HG02759 (cell line): ENCODE results near the gene D2HGDH.
"Not testable (repeated sequence)": the region's sequence is repeated elsewhere in the genome, so short reads cannot be mapped to it uniquely, and the experiment has no call there.

ENCODE experiments used
- ATAC-seq: cut with Tn5 transposase; IDR thresholded peaks from one replicate; pipeline ENCODE4 v1.9.1; 2021; ENCODE audit warnings: mild to moderate bottlenecking, moderate library complexity; ENCODE audit not compliant: unreplicated experiment

Gene D2HGDH

DNA sequence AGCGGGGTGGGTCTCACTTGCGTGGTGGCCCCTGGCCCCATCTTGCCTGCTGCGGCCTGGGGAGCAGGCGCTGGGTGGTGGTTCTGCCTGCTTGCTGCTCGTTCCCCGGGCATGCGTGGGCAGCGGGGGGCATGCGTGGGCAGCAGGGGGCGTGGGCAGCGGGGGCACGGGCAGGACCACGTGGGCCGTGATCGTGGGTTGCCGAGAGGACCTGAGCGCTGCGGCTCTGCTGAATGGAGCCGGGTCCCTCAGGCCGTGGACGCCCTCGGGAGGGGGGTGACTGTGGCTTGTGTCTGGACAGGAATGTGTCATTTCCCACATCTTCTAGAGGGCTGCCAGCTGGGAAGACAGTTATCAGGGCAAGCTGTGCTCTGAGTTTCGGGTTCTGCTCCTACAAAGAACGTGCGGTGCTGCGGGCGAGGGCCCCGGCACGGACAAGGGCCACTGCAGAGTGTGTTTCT, 33.9 kb downstream of the D2HGDH start:
- no peak for ATAC-seq

DNA sequence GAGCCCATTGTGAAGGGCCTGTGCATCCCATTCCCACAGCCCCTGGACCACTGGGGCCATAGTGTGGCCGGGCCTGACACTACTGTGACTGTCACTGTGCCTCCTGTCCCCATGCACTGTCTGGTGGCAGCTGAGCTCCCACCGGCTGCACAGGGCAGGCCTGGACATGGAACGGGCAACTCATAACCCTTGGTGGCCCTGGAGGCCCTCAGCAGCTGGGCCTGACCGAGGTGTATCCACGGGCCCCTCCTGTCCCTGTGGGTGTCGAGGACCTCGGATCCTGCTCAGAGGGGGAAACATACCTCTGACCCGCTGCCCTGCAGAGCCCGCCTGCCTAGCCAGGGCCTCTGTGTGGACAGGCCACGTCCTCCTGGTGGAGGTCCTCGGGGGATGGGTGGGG, 34.4 kb downstream of the D2HGDH start:
- ATAC-seq: no peak

DNA sequence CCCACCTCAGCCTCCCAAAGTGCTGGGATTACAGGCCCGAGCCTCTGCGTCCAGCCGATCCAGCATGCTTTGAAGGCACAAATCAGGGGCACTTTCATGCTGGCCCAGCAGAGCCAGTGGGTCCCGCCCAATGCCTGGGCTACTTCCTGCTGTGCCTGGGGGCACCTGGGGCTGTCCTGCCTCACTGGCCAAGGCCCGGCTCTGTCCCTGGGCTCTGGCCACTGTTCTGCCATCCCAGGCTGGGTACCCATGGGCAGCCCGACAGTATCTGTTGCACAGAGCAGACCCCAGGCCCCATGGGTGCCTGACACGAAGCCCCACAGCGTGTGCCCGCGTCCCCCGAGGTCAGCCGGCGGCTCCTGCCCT, 35.4 kb downstream of the D2HGDH start:
- ATAC-seq: no peak

DNA sequence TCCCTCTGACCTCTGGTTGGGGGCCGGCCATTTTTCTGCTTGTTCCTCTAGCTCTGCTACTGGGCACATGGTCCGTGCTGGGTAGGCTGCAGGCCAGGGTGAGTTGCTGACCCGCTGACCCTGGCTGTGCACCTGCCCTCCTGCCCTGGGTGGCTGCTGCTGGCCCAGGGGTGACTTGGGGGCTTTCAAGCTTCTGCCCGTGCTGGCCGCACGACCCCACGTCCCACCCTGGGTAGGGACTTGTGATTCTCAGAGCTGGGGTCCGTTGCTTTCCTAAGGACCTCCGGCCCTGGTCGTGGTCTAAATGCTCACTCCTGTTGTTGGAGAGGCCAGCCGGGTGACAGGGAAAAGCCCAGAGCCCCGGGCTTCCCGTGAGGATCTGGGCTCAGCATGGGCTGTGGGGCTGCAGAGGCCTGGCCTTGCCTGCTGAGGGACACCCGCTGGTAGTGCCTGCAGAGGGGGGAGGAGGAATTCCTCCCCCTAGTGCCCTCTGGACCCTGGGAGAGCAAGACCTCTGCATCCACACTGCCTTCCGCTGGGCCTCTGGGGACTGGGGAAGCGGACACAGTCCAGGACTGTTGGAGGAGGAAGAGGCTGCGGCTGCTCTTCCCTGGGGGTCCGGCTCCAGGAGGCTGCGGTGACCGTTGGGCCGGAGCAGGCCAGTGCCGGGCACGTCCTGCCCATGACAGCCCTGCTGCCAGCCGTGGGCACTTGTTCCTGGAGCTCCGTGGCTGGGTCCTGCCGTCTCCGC, 35.9 kb downstream of the D2HGDH start:
- no peak for ATAC-seq

DNA sequence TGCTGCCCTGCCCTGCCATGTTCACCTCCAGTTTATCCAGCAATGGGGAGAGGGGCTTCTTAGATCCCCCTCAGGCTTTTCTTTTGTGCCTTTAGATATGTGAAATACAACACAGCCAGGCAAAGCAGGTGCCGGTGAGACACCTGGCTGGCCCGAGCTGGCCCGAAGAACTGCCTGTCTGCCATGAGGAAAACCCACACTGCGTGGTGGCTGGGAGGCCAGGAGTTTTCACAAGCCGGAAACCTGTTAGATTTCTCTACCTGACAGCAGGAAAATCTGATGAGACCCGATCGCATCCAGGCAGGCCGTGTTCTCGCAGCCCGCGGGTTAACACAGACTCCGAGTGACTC, 36.5 kb downstream of the D2HGDH start:
- ATAC-seq: no peak

DNA sequence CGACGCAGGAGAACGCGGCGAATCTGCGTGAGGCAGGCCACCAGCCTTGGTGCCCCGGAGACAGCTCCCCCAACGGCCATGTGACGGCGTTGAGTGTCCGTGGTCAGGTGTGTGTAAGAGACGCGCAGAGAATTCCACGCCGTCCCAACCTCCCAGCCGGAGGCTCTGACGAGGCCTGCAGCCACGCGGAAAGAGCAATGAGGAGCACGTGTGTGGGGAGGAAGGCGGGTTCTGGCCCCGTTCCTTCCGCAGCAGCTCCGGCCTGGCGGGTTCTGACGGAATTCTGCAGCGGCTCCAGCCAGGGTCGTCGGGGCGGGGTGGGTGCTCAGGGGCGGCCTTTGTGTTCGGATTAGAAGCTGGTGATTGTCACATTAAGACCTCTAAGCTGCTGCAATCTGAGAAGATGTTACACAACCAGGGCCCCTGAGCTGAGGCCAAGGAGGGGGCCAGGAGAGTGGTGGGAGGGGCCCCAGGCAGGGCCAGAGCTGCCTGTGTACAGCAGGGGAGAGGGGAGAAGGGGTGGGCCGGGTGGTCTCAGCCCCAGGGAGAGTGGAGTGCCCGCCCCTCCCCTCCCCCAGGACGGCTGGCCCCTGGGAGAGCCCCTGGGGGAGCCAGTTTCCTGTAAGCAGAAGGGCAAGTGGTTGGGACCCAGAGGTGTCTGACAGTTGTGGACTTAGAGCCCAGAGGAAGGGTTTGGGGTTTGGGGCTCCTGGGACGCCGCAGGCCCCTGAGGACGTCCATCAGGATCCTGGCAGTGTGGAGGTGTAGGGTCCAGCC, 37.0 kb downstream of the D2HGDH start:
- no peak for ATAC-seq

DNA sequence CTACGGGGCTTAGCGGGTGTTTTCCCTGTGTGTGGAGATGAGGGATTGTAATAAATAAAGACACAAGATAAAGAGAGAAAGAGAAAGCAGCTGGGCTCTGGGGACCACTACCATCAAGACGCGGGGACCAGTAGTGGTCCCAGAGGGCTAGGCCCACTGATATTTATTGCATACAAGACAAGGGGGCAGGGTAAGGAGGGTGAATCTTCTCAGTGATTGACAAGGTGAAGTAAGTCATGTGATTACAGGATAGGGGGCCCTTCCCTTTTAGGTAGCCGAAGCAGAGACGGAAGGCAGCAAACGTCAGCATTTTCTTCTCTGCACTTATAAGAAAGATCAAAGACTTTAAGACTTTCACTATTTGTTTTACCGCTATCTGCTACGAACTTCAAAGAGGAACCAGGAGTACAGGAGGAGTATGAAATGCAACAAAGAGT, 37.7 kb downstream of the D2HGDH start:
- no peak for ATAC-seq

DNA sequence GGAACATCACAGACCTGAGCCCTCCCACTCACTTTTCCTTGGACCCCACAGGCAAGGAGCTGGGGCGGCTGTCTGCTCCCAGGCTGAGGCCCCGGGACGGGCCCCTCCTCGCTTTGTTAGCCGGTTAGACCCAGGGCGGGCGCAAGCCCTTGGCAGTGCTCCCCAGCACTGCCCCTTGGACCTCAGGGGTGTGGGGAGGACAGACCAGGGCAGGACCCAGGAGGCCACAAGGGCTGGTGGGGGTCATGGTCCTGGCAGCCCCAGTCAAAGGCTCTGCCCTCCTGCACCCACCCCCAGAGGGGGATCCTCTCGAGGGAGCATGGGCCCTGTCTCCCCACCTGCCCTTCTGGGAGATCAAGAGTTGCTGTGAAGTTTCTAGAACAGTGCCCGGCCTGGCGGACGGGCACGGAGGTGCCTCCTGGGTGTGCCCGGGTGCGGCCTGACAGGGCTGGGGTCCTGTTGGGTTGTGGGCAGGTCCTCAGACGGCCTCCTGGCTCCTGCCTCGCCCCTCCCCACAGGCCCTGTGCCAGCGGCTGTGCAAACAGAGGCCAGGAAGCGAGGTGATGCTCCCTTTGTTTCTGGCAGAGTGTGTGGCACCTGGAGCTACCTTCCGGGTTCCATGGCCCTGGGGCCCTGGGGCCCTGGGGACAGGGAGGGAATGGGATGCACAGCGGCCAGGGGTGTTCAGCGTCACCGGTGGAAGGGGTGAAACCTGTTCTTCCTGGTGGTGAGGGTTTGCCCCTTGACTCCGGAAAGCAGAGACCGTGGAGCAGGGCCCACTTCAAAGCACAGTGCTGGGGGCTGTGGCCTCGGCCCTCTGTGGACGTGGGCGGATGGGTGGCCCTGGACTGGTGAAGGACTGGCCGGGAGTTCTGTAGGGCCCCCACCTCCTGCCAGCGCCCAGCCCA, 39.3 kb downstream of the D2HGDH start:
- ATAC-seq: no peak

DNA sequence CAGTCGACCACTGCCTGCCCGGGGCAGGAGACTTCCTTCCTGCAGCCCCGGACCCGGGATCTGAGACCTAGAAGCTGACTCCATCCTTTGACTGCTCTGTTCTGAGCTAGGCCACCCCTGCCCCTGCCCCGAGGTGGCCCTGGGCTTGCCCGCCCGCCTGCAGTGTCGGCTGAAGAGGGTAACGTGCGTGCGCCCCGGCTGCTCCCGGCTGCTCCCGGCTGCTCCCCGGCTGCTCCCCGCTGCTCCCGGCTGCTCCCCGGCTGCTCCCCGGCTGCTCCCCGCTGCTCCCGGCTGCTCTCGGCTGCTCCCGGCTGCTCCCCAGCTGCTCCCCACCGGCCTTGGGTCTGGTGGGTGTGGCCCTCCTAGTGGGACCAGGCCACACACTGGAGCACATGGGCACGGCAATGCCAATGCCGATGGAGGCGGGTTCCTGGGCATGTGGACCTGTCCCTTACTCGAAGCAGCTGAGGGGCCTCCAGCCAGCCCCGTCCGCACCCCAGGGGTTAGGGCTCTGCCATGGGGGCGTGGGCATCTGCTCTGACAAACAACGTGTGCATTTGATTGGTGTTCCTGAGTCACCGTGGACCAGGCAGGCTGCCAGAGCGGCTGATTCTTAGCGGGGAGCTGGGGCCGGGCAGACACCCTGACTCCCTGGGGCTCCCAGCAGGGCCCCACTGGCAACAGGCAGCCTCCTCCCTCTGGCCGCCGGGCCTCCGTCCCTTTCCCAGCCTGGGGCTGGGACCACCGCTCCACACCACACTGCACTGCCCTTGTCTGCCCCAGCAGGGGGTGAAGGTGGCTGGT, 40.2 kb downstream of the D2HGDH start:
- no peak for ATAC-seq

DNA sequence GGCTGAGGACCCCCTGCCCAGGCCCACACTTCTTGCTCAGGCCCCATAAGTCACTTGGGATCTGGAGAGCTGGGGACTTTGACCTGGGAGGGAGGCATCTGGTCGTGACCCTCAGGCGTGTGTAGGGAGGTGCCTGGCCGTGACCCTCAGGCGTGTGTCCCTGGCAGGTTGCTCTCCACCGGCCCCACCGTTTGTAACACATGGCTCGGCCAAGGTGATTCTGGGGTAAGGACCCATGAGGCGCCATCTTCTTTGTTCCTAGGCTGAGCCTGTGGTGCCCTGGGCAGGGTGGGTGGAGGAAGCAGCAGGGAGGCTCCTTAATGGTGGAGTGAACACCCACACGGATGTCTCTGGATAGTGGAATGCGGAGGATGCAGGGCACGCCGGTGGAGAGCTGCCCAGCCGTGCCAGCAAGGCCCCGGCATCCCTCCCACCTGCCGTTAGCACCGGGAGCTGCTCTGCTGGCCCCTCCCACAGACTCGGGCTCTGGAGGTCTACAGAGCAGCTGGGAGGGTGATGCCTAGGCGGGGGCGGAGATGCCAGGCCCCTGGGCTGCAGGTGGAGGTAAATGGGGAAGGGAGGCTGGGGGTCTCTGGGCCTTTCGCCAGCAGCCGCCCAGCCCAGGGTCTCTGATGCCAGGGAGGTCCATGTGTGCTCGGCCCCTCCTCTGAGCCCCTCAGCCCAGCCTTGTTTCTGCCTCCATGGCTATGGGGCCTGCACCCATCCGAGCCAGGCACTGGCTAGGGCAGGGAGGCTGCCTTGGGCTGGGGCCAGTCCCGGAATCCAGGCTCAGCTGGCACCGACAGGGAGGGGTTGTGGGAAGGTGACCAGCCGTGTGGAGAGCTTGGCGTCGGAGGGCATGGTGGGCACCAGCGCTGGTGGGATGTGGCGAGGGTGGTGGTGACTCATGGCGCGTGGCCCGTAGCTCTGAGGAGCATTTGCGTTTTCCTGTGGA, 41.1 kb downstream of the D2HGDH start:
- ATAC-seq: no peak

DNA sequence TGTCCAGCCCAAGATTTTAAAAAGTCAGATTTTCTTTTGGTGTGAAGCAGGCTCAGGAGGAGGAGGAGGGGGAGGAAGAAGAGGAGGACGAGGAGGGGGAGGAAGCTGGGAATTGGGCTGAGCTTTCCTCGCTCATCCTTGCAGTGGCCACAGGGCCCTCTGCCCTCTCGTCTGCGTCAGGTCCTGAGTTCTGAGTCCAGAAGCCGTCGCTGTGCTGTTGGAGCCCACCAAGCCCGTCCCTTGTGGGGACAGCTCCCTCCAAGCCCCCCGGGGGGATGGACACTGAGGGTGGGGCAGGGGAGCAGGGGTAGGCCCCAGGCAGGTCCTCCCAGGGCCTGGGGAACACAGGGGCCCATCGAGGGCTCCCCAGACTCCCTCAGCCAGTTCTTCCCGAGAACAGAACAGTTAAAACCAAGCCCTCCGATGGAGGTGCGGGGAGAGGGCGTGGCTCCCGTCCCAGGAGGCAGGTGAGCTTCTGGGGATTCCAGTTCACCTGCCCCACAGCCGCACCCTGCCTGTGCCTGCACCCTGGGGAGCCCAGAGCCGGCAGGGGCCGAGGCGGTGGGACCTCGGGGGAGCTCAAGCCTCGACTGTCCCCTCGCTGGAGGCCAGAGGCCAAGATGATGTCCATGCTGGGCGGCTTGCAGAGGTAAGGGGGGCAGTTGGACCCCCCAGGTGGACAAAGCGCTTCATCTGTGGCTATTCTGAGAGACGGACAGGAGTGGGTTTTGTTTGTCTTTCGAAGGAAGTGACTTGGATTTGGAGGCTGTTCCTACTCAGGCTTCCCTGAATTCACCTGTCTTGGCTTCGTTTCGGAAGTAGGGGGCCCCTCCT, 42.1 kb downstream of the D2HGDH start, which contains the start of gene GAL3ST2:
Gene GAL3ST2, plus strand, starts transcription at position 487 of the 834 bp plus-strand sequence. Its CDS starts 134 bp downstream, at position 621.
- ATAC-seq: no peak

DNA sequence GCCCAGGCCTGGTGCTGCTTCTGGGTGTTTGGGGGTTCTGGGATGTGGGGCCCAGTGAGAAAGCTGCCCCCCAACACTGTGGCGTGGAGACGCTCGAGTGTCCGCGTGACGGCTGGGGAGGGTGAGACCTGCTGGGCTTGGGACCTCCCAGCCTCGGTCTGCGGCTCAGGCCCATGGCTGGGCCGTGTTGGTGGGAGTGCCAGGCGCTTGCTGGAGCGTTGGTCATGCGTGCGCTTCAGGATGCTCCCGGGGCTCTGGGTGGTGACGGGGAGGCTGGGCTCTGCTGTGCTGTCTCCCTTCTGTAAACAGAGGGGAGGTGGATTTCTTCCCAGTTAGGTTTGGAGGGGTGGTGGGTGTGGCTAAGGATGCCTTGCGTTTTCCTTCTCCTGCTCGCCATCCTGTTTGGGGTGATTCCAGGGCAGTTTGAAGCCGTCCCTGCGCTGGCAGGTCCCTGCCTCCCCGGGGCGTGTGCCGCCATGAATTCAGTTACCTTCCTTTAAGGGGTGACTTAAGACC, 42.8 kb downstream of the D2HGDH start:
- no peak for ATAC-seq

DNA sequence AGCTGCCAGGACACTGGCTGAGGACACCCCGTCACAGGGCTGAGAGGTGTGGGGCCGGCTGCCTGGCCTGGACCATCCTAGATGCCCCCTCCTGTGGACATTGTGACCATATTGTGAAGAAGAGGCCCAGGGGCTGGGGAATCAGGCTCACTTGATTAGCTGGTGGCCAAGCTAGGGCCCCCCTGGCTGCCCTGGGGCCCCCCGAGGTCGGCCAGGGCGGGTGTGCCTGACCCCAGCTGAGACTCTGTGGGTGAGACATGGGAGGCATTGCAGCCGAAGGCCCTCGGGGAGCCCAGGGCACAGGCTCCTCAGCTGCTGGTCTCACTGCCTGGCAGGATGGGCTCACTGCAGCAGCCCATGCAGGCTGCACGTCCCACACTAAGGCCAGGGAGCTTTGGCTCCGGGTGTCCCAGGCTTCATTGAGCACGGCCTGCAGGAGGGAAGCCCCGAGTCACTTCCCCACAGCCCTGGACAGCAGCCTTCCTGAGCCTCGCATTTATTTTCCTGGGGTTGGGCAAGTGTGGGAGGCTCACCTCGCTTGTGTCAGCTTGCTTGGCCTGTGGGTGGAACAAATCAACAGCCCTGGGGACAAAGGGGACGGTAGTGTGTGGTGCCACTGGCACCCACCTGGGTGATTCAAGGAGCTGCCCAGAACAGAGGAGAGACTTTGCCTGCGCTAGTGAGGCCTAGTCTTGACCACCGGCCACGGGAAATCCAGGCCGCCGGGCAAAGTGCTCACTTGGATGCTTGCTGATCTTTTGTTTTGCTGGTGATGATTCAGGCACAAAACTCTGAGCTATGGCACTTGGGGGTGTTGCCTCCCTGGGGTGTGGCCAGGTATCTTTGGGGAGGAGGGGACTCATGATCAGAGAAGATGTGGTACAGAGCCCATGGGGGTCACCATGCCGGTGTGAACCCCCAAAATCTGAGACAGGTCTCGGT, 43.5 kb downstream of the D2HGDH start:
- no peak for ATAC-seq

DNA sequence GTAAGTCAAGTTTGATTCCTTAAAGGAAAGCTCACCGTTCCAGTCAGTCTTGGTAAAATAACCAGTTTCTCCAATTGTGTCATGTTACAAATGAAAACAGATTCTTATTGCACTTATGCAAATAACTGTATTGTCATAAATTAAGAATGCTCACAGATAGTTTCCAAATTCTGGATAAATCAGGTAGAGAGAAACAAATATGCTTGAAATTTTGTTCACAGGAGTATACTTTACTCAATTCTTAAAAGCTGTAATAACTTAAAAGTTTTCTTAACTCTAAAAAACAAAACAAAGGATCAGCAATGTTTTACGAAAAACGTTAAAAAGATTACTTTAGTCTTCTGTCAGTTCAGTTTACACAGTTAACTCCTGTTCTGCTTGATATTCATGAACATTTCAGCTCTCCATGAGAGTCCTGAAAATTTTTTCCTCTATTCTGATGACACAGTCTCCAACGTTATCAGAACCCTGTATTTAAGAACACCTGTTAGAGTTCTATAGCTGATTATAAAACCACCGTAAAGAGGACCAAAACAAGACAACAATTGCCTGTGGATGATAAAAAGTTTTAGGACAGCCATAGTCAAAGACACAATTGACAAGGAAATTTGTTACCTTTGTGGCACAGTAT, 46.6 kb downstream of the D2HGDH start:
- ATAC-seq: no peak

DNA sequence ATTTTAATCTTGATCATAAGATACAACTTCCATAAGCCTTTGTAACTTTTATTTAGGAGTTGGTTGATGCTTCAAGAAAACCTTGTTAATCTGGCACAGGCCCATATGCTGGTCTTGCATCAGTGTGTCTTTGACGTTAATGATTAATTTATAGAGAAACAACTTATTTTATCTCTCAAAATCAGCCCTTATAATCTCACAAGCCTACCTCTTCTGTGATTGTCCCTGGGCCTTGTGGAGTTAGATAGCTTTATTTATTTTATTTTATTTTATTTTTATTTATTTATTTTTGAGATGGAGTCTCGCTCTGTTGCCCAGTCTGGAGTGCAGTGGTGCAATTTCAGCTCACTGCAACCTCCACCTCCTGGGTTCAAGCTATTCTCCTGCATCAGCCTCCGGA, 47.6 kb downstream of the D2HGDH start:
- not testable (repeated sequence) for ATAC-seq

DNA sequence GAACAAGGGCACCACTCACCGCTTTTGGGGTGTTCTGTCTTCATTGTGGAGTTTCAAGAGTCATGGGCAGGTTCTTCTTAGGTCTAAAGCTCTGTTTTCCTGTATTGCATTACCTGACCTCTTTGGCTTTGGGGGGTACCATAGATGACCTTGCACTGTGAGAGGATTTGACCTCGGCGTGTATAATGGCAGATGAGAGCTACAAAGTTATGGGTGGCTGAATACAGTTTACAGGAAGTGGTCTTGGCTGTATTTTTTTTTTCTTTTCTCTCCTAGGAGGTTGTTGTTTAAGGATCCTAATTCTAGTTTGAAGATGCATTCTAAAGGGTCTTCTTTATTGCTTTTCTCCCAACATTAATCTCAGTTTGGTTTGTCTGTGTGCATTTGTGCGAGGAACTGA, 53.7 kb downstream of the D2HGDH start:
- ATAC-seq: no peak

DNA sequence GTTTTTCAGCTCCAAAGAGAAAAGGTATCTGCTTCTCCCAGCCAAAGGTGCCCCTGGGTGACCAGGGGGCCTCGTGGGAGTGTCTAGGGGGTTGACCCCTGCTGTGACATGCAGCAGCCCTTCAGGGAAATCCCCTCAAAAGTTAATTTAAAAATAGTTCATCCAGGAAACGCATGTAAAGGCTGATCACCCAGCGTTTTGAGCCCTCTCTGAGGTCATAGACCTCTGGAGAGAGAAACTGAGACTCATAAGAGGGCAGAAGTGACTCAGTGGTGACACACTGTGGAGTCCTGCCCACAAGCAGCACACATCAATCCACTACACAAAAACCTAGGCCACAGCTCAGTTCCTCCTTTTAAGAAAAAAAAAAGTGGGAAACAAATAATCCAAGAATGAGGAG, 54.1 kb downstream of the D2HGDH start:
- no peak for ATAC-seq
